HG02798 (cell line): ENCODE measurements around the gene FARP1.

Experiments
- ATAC-seq: cut with Tn5 transposase; IDR thresholded peaks from one replicate; pipeline ENCODE4 v1.9.1; 2021; ENCODE audit warnings: mild to moderate bottlenecking; ENCODE audit not compliant: unreplicated experiment, poor library complexity

The FARP1 gene, protein sequence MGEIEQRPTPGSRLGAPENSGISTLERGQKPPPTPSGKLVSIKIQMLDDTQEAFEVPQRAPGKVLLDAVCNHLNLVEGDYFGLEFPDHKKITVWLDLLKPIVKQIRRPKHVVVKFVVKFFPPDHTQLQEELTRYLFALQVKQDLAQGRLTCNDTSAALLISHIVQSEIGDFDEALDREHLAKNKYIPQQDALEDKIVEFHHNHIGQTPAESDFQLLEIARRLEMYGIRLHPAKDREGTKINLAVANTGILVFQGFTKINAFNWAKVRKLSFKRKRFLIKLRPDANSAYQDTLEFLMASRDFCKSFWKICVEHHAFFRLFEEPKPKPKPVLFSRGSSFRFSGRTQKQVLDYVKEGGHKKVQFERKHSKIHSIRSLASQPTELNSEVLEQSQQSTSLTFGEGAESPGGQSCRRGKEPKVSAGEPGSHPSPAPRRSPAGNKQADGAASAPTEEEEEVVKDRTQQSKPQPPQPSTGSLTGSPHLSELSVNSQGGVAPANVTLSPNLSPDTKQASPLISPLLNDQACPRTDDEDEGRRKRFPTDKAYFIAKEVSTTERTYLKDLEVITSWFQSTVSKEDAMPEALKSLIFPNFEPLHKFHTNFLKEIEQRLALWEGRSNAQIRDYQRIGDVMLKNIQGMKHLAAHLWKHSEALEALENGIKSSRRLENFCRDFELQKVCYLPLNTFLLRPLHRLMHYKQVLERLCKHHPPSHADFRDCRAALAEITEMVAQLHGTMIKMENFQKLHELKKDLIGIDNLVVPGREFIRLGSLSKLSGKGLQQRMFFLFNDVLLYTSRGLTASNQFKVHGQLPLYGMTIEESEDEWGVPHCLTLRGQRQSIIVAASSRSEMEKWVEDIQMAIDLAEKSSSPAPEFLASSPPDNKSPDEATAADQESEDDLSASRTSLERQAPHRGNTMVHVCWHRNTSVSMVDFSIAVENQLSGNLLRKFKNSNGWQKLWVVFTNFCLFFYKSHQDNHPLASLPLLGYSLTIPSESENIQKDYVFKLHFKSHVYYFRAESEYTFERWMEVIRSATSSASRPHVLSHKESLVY

GRCh38 chr13:98142380-98143156, at the start of gene FARP1:
FARP1 (plus strand) TSS chr13:98143094; CDS start chr13:98213243, 70,149 bp downstream.
- ATAC-seq, result peak; percentile 75

DNA sequence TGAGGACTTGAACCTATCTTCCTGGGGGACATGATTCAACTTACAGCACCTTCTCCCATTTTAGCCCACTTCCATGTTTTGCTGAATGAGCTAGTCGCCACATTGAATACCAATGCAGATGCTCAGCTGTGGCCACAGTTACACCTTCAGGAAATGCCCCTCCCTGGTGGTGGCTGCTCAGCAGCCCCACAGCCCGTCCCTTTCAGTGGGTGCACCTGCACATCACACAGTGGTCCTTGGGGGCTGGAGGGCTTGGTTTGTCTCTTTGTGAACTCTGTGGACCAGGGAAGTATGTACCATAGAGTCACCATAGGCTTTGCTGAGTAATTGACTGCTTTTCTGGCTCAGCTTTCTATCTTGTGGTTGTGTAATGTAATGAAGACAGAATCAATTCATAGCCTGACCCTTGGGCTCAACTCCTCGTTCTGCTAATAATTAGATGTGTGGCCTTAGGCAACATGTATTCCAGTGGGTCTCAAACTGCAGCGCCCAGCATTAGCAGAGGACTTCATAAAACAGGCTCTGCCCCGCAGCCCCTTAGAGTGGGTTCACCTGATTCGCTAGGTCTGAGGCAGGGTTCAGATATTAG, 48.1 kb upstream of the FARP1 start:
- no peak for ATAC-seq

GRCh38 chr13:98096059-98096458, 46.8 kb upstream of the FARP1 start:
- ATAC-seq, result no peak

DNA sequence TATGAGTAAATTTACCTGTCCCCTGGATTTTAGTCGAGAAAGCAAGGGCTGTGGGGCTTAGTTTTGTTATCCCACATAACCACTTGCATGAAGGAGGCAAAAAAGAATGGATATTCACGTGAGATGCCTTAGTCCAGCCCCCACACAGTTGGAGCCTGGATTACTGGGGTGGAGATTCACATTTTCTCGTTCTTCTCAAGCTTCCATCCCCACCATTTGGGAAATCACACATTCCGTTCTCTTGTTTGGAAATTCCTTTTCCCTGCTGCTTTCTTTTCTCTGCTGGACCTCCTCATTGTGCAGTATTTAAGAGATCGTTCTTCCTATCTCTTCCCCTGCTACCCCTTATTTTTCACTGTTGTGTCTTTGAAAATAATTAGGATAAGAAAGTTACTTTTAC, 45.1 kb upstream of the FARP1 start:
- no peak for ATAC-seq

- no peak for ATAC-seq
Observed at GRCh38 chr13:98098516-98098915, 44.4 kb upstream of the FARP1 start.

GRCh38 chr13:98099627-98100026, 43.3 kb upstream of the FARP1 start:
- no peak for ATAC-seq

DNA sequence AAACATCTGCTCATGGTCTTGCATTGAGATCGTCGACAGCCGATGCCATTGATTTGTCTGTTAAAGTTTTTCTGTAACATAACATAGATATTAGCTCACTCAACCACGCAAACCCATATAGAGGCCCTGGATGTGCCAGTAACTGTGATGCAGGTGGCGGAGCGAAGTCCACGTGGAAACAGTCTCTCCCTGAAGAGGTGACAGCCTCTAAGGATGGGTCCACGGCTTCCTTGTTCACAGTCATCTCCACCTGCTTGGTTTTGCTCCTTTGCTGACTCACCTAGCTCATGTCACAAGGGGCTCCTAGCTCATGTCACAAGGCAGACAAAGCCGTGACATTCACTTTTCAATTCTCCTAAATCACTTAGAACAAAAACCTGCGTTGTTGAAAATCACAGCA, 42.4 kb upstream of the FARP1 start:
- ATAC-seq, result no peak

GRCh38 chr13:98103531-98103930, 39.4 kb upstream of the FARP1 start:
- no peak for ATAC-seq

DNA sequence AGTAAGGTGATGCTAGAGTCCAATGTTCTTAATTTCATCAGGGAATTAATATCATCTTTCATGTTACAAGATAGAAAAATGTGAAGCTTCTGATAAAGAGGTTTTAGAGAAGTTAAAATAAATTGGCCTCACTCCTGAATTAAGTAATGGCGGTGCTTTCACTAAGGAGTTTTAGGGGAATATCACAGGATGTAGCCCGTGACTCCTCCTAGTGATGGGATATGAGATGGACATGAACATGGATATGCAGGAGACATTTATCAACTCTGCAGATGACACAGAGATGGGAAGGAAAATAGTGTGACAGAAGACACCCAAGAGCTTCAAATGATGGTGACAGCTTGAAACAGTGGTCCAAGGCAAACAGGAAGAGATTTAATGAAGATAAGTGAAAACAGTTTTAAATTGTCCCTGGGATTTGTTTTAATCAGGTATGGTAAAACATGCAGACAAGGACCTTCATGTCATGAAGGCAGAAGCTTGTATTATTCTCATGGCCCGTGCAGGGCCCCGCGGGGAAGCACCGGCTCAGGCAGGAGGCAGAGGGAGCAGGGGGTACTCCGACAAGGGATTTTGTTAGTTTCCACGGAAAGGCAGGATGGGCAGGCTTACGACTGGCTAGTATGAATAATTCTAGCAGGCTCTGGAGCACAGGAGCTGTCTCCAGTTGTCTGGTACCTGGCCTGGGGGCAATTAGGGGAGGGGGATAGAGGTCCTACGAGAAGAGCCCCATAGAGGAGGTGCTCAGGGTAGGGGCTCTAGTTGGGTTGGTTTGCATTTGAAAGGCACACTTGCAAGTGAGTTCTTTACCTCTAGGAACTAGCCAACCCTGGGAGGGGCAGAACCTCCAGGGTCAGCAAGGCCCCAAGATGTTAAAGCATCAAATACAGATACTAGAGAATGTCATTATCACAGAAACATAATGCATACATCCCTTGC, 38.7 kb upstream of the FARP1 start:
- no peak for ATAC-seq

DNA sequence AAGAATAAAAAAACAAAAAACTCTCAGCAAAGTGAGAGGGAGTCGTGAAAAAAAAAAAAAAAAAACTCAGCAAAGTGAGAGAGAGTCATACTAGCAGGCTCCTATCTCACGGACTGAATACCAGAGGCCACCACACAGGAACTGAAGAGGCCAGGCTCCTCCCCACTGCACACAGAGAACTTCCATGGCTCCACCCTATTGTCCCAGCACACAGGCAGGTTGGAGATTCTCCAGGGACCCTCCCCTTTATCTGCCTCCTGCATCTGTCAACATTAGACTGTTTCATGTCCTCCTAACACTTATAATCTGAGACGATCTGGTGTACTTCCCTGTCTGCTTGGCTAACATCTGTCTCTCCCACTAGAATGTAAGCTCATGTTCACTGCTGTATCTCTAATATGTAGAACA, 37.0 kb upstream of the FARP1 start:
- ATAC-seq, result no peak

GRCh38 chr13:98108341-98108740, 34.6 kb upstream of the FARP1 start:
- no peak for ATAC-seq

DNA sequence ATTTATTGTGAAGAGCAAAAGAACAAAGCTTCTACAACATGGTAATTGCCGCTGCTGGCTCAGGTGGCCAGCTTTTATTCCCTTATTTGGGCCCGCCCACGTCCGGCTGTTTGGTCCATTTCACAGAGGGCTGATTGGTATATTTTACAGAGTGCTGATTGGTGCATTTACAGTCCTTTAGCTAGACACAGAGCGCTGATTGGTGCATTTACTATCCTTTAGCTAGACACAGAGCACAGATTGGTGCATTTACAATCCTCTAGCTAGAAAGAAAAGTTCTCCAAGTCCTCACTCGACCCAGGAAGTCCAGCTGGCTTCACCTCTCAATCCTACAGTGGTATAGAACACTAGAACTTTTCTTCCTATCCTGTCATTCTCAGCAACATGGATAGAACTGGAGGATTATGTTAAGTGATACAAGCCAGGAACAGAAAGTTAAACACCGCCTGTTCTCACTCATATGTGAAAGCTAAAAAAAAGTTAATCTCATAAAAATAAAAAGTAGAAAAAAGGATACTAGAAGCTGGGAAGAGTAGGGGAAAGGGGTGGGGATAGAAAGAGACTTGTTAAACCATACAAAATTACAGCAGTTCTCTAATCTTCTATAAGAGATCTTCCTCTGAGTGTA, 33.6 kb upstream of the FARP1 start:
- ATAC-seq, result no peak

GRCh38 chr13:98110749-98111148, 32.1 kb upstream of the FARP1 start:
- no peak for ATAC-seq

- no peak for ATAC-seq
Observed at GRCh38 chr13:98111168-98112098, 31.5 kb upstream of the FARP1 start.

DNA sequence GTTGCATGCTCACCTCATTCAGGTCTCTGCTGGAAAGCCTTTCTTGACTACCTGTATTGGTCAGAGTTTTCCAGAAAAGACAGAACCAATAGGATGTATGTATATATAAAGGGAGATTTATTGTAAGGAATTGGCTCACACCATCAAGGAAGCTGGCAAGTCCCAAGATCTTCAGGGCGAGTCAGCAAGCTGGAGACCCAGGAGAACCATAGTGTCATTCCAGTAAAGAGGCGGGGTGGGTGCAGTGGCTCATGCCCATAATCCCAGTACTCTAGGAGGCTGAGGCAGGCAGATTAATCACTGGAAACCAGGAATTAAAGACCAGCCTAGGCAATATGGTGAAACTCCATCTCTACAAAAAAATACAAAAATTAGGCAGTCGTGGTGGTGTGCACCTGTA, 30.4 kb upstream of the FARP1 start:
- ATAC-seq, result no peak

DNA sequence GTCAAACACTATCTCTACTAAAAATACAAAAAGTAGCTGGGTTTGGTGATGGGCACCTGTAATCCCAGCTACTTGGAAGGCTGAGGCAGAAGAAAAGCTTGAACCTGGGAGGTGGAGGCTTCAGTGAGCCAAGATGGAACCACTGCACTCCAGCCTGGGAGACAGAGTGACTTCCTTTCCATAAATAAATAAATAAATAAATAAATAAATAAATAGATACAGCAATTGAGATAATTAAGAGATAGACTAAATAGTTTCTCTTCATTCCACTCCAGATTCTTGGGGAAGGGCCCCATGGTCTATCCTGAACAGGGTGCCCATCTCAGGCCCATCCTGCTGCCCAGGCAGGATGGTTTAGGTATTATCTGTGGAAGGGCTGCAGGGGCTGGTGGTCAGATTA, 24.0 kb upstream of the FARP1 start:
- no peak for ATAC-seq

DNA sequence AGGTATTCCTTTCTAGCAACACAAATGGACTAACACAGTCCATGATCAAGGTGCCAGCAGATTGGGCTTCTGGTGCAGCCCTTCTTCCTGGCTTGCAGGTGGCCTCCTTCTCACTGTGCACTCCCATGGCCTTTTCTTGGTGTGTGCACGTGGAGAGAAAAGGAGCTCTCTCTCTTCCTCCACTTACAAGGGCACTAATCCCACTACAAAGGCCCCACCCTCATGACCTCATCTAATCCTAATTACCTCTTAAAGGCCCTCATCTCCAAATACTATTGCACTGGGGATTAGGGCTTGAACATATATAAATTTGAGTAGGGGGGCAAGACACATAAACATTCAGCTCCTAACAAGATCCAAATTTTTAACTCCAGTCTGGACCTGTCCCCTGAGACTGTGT, 19.7 kb upstream of the FARP1 start:
- ATAC-seq, result no peak
